ENCODE results near the gene ATOH8.

ATOH8 gene

GRCh38 chr2:85721641-85722040, 32.1 kb upstream of the ATOH8 start:
- peaks cover 15% of the 10 kb centered on the region for H3K27me3 ChIP-seq (ENCODE audit: control insufficient read depth, low read length)
- no peaks in the 10 kb centered on the region for H4K20me1 ChIP-seq (ENCODE audit: control insufficient read depth, insufficient read depth, low read depth, low read length)
- no peak for TF ChIP-seq EZH2phosphoT487 (IDR thresholded peaks at IDR 0.05; ENCODE audit: borderline replicate concordance, low read length)
- TF ChIP-seq, protein P1, sequence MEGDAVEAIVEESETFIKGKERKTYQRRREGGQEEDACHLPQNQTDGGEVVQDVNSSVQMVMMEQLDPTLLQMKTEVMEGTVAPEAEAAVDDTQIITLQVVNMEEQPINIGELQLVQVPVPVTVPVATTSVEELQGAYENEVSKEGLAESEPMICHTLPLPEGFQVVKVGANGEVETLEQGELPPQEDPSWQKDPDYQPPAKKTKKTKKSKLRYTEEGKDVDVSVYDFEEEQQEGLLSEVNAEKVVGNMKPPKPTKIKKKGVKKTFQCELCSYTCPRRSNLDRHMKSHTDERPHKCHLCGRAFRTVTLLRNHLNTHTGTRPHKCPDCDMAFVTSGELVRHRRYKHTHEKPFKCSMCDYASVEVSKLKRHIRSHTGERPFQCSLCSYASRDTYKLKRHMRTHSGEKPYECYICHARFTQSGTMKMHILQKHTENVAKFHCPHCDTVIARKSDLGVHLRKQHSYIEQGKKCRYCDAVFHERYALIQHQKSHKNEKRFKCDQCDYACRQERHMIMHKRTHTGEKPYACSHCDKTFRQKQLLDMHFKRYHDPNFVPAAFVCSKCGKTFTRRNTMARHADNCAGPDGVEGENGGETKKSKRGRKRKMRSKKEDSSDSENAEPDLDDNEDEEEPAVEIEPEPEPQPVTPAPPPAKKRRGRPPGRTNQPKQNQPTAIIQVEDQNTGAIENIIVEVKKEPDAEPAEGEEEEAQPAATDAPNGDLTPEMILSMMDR (IDR thresholded peaks at IDR 0.05; ENCODE audit: low read depth, low read length, poor library complexity, severe bottlenecking) = no peak
- no peaks in the 10 kb centered on the region for H3K36me3 ChIP-seq (ENCODE audit: control insufficient read depth, low read length)
- H3K4me3 ChIP-seq (ENCODE audit: low read length) = no peak overlapping the region
- H3K4me1 ChIP-seq (ENCODE audit: control insufficient read depth, low read length) = no peaks in the 10 kb centered on the region
- no peaks in the 10 kb centered on the region for H3K9me2 ChIP-seq (replicated peaks; ENCODE audit: control insufficient read depth, low read length)
- H3K79me2 ChIP-seq (ENCODE audit: control insufficient read depth, low read length) = no peaks in the 10 kb centered on the region
- H3K27ac ChIP-seq (ENCODE audit: low read depth, low read length) = no peak overlapping the region
- H3F3A ChIP-seq (ENCODE audit: control insufficient read depth, insufficient read depth) = no peaks in the 10 kb centered on the region
- H3K9me3 ChIP-seq (ENCODE audit: control insufficient read depth, insufficient read depth, low read length) = no peaks in the 10 kb centered on the region
- H3K4me2 ChIP-seq (ENCODE audit: low read length) = no peak overlapping the region

DNA sequence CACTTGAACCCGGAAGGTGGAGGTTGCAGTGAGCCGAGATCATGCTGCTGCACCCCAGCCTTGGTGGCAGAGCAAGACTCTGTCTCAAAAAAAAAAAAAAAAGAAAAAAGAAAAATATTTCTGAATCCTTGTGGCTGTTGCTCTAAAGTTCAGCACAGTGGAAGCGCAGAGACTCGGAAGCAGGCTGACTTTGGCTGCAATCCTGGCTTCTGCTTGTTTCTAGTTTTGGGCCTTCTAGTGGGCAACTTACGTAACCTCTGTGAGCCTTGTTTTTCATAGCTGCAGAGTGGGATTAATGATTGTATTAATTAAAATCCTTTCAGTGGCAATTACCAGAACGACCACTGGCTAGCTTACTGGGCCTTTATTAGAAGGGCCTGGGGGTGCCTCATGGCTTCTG, 31.3 kb upstream of the ATOH8 start:
- Histone ChIP-seq H3K4me1 (ENCODE audit: control insufficient read depth, low read length) (no peaks in the 10 kb centered on the region), H3K4me3 (ENCODE audit: low read length) (no peak overlapping the region), H3K27me3 (ENCODE audit: control insufficient read depth, low read length) (peaks cover 15% of the 10 kb centered on the region), H3K36me3 (ENCODE audit: control insufficient read depth, low read length) (no peaks in the 10 kb centered on the region), H3F3A (ENCODE audit: control insufficient read depth, insufficient read depth) (no peaks in the 10 kb centered on the region), H3K27ac (ENCODE audit: low read depth, low read length) (no peak overlapping the region), H3K4me2 (ENCODE audit: low read length) (no peak overlapping the region), H3K9me2 (replicated peaks; ENCODE audit: control insufficient read depth, low read length) (no peaks in the 10 kb centered on the region), H3K9me3 (ENCODE audit: control insufficient read depth, insufficient read depth, low read length) (no peaks in the 10 kb centered on the region), H4K20me1 (ENCODE audit: control insufficient read depth, insufficient read depth, low read depth, low read length) (no peaks in the 10 kb centered on the region), H3K79me2 (ENCODE audit: control insufficient read depth, low read length) (no peaks in the 10 kb centered on the region)
- TF ChIP-seq, protein P1 (IDR thresholded peaks at IDR 0.05; ENCODE audit: low read depth, low read length, poor library complexity, severe bottlenecking) = no peak

GRCh38 chr2:85723707-85724360, 30.0 kb upstream of the ATOH8 start:
- Histone ChIP-seq H3K27me3 (ENCODE audit: control insufficient read depth, low read length) (peaks cover 10% of the 10 kb centered on the region), H4K20me1 (ENCODE audit: control insufficient read depth, insufficient read depth, low read depth, low read length) (no peaks in the 10 kb centered on the region), H3K27ac (ENCODE audit: low read depth, low read length) (no peak overlapping the region), H3K79me2 (ENCODE audit: control insufficient read depth, low read length) (no peaks in the 10 kb centered on the region), H3K4me3 (ENCODE audit: low read length) (no peak overlapping the region), H3K36me3 (ENCODE audit: control insufficient read depth, low read length) (no peaks in the 10 kb centered on the region), H3K4me2 (ENCODE audit: low read length) (no peak overlapping the region), H3K9me3 (ENCODE audit: control insufficient read depth, insufficient read depth, low read length) (no peaks in the 10 kb centered on the region), H3K4me1 (ENCODE audit: control insufficient read depth, low read length) (no peaks in the 10 kb centered on the region), H3F3A (ENCODE audit: control insufficient read depth, insufficient read depth) (no peaks in the 10 kb centered on the region), H3K9me2 (replicated peaks; ENCODE audit: control insufficient read depth, low read length) (no peaks in the 10 kb centered on the region)
- TF ChIP-seq, protein P1 (IDR thresholded peaks at IDR 0.05; ENCODE audit: low read depth, low read length, poor library complexity, severe bottlenecking) = no peak

Measured in DOHH2 (cell line).